ENCODE results near the gene VGF.

Gene VGF

DNA sequence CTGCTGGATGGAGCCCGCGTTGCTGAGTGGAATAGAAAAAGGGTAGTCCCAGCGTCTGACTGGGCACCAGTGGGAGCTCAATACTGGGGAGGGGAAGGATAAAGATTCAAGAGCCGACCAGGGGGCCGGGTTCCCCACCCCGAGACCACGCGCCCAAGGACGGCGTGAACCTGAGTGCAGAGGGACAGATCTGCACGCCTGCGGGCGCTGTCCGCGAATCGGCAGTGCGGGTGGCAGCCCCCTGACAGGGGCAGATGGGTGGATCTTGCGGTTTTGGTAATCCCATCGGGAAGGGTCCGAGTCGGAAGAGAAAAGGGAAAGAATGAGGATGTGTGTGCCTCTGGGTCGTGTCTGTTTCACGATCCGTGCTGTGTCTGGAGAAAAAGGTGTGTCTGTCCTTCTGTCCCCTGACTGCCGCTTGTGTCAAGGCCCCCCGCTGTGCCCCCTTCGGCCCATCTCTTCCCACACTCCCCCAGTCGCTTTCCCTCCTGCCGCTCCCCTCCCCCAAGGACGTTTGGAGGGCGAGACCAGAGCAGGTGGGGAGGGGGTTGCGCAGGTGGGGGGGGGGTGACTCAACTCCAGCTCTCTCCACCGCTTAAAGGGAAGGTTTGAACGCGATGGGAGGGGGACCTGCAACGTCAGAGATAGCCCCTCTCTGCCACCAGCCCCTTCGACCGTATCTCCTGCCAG lies 734 bp upstream of the VGF start:
- no peak for DNase-seq

DNA sequence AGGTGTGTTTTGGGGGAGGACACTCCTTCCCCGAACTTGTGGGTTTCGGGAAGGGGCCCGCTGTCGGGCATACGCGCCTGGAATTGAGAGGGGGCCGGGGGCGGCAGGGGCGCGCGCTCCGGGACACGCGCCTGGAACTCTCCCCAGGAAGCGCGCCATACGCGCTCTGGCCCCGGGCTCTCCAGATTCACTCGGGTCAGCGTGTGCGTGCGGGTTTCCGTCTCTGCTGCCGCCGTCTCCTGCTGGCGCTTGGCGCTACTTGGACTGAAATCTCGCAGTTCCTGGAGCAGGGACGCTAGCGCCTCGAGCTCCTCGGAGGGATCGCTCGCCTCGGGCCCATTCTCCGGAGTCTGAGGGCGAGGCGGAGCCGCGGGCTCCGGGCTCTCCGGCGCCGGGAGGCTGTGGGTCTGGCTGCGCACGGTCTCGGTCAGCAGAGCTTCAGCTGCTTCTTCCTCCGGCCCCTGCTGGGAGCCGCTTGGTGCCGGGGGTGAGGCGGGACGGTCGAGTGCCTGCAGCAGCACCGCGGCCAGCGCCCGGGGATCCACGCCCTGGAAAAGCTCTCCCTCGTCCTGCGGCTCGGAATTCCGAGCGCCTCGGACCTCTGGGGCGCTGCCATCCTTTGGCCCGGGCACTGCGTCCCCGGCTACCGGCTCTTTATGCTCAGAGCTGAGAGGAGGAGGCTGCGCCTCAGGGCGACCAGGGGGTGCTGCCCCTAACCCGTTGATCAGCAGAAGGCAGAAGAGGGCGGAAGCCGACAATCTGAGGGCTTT lies 1.1 kb downstream of the VGF start:
- DNase-seq: no peak

DNA sequence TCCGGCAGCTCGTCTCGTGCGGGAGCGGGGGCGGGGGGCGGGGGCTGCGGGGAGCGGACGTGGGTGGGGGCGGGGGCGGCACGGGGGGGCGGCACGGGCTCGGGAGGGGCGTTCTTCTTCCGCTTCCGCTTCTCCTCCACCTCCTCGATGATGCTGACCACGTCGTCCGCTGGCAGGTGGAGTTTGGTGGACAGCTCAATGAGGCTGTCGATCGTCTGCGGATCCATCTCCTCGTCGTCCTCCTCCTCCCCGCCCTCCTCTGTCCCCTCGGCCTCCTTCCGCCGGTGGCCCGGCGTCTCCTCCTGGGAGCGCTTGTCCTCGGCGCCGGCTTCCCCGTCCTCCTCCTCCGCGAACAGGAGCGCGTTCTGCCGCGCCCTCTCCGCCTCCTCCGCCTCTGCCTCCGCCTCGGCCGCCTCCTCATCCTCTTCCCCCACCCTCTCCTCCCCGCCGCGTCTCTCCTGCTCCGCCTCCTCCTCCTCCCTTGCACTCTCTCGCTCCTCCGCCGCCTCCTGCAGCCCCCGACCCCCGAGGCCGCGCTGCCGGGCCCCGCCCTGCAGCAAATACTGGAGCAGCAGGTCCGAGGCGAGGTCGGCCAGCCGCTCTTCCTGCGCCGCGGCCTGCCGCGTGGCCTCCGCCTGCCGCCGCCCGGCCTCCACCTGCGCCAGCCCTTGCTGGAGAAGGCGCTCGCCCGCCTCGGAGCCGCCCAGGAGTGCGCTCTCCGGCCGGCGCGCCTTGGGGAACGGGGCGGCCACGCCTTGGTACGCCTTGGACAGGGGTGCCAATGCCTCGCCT lies 1.9 kb downstream of the VGF start:
- no peak for DNase-seq

DNA sequence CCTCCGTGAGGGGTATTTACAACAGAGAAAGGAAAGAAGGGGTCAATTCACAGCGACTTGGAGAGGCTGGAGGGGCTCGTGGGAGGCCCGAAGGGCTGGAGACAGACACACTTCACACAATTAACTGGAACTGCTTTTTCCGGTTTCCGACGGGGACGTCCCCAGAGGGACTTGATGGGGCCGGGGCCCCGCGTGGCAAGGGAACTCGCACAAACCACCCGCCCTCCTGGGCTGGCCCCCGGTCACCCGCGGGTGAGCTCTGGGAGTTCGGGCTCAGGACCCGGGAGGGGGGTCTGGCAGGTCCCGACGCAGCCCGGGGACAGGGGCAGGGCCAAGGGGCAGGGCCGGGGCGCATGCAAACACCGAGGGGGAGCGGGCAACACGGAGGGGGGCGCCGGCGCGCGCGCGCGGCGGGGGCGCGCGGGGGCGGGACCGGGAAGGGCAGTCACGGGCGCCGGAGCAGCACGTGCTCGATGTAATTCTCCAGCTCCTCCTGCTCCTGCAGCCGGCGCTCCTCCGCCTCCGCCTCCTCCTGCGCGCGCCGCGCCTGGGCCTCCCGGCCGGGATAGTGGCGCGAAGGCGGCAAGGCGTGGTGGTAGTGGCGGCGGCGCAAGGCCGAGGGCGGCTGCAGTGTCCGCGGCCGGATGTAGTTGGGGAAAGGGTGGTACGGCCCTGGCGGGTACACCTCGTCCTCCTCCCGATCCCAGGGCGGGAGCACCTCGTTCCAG lies 2.7 kb downstream of the VGF start:
- no peak for DNase-seq

DNA sequence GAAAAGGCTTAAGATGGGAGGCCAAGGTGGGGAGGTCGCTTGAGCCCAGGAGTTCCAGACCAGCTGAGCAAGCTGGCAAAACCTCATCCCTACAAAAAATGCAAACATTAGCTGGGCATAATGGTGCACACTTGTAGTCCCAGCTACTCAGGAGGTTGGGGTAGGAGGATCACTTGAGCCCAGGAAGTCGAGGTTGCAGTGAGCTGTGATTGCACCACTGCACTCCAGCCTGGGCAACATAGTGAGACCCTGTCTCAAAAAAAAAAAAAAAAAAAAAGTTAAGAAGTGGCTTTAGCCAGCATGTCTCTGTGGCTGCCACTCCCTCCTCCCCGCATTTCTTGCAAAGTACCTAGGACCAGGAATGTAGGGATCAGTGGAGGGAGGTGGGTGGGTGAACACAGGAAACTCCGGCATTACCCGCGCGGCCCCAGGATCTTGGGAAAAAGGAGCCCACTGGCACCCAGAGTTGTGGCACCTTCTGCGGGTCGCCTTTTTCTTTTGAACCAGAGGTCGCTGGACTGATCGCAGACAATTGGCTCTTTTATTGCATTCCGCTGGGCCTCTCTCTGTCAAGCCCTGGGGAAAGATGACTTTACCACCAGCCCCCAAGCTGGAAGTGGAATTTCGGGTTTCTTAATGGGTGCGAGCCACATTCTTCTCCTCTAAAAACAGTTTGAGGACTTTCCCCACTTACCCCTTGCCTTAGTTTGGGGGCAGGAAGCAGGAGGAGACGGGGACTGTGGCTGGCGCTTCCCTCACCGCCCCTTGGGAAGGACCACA lies 3.5 kb downstream of the VGF start:
- no peak for DNase-seq

DNA sequence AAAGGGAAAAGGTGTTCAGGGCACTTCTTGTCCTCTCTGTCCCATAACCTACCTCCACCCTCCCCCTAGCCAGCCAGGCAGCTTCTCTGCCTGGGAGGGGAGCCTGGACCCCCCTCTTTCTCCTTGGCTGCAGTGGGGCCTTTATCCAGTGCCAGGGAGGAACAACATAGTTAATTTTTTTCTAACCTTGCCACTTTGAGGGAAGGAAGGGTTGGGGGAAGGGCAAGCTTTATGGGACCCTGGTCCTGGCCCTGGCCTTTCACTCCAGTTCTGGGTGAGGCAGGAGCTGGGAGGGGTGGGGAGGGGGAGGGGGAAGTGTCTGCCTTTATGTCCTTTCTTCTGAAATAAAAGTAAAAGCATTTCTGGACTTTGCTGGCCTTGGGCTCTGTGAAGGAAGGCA lies 4.5 kb downstream of the VGF start:
- DNase-seq: no peak

DNA sequence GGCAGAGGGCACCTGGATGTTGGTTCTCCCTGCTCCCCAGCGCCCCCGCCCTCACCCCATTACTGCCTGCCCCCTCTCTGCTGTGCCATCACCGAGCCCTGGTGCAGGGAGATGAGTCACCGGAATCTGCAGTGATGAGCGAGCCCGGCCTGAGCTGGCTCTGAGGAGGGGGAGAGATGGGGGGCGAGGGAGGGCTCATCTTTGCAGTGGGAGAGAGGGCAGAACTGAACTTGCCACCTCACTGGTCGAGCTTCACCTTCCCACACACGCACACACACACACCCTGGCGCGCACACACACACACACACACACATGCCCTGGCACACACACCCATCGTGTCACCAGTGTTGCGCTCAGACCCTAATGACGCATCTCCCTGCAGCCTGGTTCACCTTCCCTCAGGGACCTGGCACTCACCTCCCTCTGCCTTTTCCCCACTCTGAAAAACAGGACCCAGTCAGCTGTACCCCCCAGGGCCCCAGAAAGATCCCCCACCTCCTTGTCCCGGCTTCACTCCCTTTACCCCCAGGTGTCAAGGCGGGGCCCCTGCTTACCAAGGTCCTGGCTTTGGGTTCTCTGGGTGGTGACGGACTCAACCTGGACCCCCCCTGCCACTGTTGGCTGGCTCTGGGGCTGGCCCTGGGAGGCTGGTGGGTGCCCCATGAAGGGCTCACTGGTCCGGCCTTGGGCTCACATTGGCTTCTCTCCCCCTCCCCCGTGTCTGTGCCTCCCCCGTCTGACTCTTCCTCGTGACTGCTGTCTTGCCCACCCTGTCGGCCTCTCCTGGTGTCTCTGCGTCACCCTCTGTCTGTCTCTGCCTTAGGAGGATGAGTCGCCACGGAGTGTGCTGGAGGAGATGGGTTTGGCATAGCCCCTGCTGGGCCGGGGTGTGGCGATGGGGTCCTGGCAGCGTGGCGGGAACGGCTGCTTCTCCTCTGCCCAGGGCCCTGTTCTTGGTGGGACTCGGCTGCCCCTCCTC lies 5.4 kb downstream of the VGF start:
- DNase-seq: no peak

DNA sequence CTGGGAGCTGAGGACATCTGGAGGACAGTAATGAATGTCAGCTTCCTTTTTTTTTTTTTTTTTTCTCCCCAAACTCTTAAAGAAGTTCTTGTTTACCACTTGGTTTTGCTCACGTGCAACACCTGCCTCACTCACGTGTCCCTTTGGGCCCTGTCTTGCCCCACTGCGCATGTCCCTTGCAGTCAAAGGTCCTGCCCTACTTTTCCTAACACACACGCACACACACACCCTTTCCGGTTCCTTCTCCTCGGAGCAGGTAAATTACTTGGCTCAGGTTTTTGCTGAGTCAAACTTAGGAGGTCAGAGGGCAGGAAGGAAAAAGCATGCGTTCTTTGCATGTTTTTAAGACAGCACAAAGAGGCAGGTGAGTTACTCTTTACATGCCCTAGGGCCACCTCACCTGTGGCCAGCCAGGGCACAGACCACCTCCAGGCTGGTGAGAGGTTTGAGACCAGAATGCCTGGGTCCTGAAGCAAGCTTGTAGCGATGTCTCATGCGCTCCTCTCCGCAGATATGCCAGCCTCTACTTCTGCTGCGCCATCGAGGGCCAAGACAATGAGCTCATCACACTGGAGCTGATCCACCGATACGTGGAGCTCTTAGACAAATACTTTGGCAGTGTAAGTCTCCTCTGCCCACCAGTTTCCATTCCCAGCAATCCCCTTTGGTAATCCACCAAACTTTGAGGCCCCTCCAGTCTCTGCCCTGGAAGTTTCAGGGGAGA lies 8.3 kb downstream of the VGF start:
- DNase-seq: no peak

DNA sequence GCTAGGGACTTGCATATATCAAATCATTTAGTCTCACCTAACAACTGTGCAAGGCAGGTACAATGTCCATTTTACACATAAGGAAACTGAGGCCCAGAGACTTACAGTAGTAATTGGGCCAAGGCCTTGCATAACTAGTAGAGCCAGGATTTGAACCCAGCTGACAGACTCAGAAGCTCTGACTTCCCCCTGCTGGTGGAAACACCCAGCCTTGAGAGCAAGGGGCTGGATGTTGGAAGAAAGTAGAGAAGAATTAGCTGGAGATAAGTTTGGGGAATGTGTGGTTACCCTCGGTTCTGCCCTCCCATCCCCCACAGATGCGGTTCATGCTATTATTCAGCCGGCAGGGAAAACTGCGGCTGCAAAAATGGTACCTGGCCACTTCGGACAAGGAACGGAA lies 9.1 kb downstream of the VGF start:
- no peak for DNase-seq

DNA sequence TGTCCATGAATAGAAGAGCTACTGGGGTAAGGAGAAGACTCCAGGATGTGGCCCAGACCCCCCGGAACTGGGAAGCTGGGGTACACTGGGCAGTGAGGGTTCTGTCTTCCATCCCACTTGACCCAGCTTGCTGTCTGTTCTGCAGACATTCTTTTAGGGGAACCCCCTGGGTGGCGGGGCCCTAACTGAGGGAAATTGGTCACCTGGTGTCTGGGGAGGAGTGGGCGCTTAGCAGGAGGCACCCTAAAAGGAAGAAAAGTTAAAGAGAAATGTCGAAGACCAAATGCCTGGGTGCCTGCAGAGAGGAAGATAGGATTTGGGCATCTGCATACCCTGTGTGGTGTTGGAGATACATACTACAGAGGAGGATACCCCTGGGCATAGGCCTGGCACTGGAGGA lies 10.1 kb downstream of the VGF start:
- DNase-seq: no peak

DNA sequence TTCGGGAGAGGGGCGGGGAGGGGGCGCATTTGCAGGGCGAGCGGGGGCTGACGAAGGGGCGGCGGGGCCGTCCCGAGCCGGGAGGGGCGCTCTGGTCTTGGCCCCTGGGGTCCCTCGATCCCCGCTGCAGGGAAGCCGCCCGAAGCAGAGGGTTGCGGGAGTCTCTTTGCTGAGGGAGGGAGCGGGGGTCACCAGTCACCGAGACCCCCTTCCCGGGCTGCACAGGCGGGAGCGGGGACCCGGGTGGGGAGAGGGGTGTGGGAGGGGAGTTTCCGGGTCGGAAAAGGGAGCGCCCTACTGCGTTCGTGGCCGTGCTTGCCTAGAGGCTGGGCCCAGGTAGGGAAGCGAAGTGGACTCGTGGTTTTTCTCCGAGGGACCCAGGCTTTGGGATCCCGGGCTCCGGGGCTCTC lies 10.7 kb downstream of the VGF start:
- DNase-seq: no peak

DNA sequence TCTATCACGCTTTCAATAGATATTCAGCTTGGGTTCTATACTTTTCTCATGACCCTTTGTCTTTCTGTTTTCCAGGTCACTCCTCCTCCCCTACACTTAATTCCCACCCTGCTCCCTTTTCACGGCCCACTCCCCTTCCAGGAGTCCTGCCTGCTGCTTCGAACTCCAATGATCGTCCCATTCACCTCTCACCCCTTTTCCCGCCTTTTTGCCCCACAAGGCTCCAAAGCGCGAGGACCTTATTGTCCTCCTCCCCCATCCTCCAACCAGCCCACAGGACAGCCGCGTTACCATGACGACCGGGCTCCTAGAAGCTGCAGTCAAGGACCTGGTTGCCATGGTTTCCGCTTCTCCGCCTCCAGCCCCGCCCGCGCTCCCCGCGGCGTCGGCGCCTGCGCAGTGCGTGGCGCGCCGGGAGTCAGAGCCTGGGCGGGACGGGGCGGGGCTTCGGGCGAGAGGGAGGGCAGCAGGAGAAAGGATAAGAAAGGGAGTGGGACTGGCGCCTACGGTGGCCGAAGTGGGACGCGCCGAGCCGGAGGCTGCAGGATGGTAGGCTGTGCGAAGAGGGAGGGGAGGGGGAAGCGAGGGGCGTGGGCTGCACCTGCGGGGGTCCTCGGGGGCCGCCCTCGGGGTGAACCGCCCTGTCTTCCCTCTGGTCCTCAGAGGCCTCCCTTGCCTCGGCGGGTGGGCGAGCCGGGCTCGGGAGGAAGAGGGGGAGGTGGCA lies 11.2 kb downstream of the VGF start, which contains the start of gene AP1S1:
AP1S1 (plus strand) TSS at position 508 of the 724 bp plus-strand sequence; CDS start at position 547, 39 bp downstream.
- DNase-seq: peak; percentile 25

DNA sequence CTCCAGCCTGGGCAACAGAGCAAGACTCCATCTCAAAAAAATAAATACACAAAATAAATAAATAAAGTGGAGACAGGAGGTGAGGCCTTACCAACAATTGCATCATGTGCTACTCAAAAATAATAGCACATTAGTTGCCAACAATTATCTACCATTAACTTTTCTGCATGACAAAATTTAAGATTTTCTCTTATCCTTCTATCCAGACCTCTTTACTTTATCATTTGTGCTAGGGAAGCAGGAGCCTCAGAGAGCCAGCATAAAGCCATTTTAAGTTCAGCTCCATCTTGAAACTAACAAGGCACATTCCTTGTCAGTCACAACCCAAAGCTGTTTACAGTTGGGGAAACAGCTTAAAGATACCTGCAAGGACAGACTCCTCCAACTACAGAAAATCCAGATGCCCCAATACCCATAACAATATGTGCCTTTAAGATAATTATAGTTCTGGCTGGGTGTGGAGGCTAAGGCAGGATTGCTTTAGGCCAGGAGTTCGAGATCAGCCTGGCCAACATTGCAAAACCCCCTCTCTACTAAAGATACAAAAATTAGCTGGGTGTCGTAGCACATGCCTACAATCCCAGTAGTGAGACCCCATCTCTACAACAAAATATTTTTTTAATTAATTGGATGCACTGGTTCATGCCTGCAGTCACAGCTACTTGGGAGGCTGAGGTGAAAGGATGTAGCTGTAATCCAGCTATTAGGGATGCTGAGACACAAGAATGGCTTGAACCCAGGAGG lies 13.3 kb downstream of the VGF start:
- DNase-seq: no peak

DNA sequence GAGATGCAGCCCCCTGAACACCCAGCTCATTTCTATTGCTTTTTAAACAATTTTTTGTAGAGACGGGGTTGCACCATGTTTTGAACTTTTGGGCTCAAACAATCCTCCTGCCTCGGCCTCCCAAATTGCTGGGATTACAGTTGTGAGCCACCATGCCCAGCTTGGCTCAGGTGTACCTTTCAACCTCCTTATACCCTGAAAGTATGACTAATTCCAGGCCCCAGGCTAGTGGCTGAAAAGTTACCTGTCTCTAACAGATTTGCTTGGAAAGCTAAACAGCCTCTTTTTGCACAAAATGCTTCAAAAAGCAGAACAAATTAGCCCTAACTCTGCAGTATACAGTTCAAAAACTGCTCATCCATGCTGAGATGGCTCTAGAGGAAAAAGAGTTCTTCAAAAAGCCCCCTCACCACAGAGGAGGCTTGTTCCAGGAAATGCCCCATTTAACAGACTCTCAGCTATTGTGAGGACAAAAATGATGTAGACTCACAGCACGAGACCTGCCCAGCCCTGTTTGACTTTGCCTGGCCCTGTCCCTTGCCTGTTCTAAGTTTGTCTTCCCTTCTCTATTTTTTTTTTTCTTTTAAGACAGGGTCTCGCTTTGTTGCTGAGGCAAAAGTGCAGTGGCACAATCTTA lies 24.5 kb downstream of the VGF start:
- DNase-seq: no peak

DNA sequence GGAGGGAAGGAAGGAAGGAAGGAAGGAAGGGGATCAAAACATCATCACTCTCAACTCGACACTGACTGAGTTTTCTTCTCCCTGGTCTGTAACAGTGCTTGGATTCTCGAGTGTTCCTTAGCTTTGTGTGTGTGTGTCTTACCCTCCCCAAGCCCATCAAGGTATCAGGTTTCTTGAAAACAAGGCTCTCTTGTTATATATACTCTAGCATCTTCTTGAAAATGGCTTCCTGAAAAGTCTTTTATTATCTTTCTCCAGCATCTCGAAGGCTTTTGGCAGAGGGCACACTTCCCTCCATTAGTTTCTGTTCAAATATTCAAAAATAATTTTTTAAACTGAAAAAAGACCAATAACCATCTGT lies 25.1 kb downstream of the VGF start:
- no peak for DNase-seq

DNA sequence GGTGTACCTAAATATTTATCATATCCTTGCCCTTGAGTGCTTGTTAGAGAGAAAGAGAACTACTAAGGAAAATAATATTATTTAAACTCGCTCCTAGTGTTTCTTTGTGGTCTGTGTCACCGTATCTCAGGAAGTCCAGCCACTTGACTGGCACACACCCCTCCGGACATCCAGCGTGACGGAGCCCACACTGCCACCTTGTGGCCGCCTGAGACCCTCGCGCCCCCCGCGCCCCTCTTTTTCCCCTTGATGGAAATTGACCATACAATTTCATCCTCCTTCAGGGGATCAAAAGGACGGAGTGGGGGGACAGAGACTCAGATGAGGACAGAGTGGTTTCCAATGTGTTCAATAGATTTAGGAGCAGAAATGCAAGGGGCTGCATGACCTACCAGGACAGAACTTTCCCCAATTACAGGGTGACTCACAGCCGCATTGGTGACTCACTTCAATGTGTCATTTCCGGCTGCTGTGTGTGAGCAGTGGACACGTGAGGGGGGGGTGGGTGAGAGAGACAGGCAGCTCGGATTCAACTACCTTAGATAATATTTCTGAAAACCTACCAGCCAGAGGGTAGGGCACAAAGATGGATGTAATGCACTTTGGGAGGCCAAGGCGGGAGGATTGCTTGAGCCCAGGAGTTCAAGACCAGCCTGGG lies 27.0 kb downstream of the VGF start:
- peak; percentile 76 for DNase-seq

DNA sequence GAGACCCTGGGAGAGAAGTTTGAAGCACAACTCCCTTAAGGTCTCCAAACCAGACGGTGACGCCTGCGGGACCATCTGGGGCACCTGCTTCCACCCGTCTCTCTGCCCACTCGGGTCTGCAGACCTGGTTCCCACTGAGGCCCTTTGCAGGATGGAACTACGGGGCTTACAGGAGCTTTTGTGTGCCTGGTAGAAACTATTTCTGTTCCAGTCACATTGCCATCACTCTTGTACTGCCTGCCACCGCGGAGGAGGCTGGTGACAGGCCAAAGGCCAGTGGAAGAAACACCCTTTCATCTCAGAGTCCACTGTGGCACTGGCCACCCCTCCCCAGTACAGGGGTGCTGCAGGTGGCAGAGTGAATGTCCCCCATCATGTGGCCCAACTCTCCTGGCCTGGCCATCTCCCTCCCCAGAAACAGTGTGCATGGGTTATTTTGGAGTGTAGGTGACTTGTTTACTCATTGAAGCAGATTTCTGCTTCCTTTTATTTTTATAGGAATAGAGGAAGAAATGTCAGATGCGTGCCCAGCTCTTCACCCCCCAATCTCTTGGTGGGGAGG lies 27.6 kb downstream of the VGF start:
- DNase-seq: no peak
